ENCODE results near the gene NSMCE4A. TPM values are rescaled to one million over a fixed set of nuclear protein-coding genes. Genes with fewer than 3 reads are reported as not detected.

Gene NSMCE4A
- polyA plus RNA-seq, 1 donor (not counting 4 experiments of a cell fraction or from before 2014, with no cell fraction given) = 52.0 TPM

DNA sequence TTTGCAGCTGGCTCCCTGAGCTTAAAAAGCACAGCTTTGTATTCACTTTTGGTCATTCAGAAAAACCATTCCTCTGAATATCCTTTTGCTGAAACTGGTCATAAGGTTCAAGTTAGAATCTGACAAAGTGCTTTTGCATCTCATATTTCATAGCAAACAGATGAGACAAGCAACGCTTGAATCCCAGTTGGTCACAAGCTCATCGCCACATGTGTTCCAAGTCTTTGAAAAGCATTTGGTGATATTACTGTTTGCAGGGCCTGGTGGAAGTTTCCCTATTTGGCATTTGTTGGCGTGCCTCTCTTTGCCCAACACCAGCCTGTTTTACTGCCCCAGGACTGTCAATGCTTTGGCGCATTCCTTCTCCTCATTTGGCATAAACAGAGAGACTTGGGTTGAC, 24.3 kb upstream of the NSMCE4A start:
- FAIRE-seq (no peak), DNase-seq (ENCODE audit: low read depth, low spot score) (no peak)
- Histone ChIP-seq H3K79me2 (ENCODE audit: control insufficient read depth, insufficient read depth, low read length) (no peaks in the 10 kb centered on the region), H3K4me1 (ENCODE audit: control insufficient read depth, extremely low read depth, insufficient read depth, low read length) (peaks cover 13% of the 10 kb centered on the region), H3K36me3 (ENCODE audit: control insufficient read depth in 2 of 2, extremely low read depth in 1 of 2, insufficient read depth in 2 of 2, low read length in 2 of 2) (no peaks in the 10 kb centered on the region), H3K9ac (ENCODE audit: control insufficient read depth, extremely low read depth, insufficient read depth, low read length) (no peak overlapping the region), H4K20me1 (ENCODE audit: control insufficient read depth, extremely low read depth, insufficient read depth, low read length) (no peaks in the 10 kb centered on the region), H3K4me2 (ENCODE audit: control insufficient read depth, extremely low read depth, insufficient read depth, low read depth, low read length) (no peak overlapping the region), H3K9me3 (ENCODE audit: control insufficient read depth, low read depth, low read length) (no peaks in the 10 kb centered on the region), H3K9me1 (ENCODE audit: control insufficient read depth, extremely low read depth, insufficient read depth, low read length) (no peaks in the 10 kb centered on the region), H3K4me3 (ENCODE audit: control insufficient read depth in 2 of 3, extremely low read depth in 1 of 3, insufficient read depth in 2 of 3, low read depth in 1 of 3, low read length in 3 of 3) (no peak overlapping the region), H2AFZ (ENCODE audit: control insufficient read depth, low read length) (no peak overlapping the region), H3K27ac (ENCODE audit: control insufficient read depth, insufficient read depth, low read length) (no peak overlapping the region), H3K27me3 (ENCODE audit: control insufficient read depth, extremely low read depth, insufficient read depth, low read length) (no peaks in the 10 kb centered on the region)
- TF ChIP-seq, protein P1, sequence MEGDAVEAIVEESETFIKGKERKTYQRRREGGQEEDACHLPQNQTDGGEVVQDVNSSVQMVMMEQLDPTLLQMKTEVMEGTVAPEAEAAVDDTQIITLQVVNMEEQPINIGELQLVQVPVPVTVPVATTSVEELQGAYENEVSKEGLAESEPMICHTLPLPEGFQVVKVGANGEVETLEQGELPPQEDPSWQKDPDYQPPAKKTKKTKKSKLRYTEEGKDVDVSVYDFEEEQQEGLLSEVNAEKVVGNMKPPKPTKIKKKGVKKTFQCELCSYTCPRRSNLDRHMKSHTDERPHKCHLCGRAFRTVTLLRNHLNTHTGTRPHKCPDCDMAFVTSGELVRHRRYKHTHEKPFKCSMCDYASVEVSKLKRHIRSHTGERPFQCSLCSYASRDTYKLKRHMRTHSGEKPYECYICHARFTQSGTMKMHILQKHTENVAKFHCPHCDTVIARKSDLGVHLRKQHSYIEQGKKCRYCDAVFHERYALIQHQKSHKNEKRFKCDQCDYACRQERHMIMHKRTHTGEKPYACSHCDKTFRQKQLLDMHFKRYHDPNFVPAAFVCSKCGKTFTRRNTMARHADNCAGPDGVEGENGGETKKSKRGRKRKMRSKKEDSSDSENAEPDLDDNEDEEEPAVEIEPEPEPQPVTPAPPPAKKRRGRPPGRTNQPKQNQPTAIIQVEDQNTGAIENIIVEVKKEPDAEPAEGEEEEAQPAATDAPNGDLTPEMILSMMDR (optimal IDR thresholded peaks at IDR 0.05 in 1 of 3, IDR thresholded peaks at IDR 0.05 in 1 of 3, conservative IDR thresholded peaks at IDR 0.05 in 1 of 3; ENCODE audit: extremely low read depth in 1 of 3, insufficient read depth in 2 of 3, low read length in 3 of 3) = no peak
- TF ChIP-seq EZH2 (IDR thresholded peaks at IDR 0.05; ENCODE audit: low read length) = no peak
- dilution Hi-C loops (cut with MboI; ENCODE audit: extremely low pct_ligation_motif_present, low sequenced_read_pairs) = no loop called here

DNA sequence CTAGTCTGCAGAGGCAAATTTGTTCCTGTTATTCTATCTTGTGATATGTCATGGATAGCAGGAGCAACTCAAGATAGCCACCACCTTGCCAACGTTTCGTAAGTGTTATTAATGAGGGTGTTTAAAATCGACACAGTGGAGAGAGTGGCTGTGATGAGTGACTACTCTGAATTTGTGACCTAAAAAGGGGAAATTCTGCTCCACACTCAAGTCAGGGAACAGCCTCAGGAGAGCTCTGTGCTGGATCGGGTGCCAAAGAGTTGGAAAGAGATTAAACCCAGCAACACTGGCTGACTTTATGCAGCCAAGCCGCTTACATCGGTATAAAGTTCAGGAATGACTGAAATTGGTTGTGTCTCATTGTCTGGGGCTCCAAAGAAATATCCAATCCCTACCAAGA, 23.4 kb upstream of the NSMCE4A start:
- Histone ChIP-seq H3K4me3 (ENCODE audit: control insufficient read depth in 2 of 3, extremely low read depth in 1 of 3, insufficient read depth in 2 of 3, low read depth in 1 of 3, low read length in 3 of 3) (no peak overlapping the region), H3K27me3 (ENCODE audit: control insufficient read depth, extremely low read depth, insufficient read depth, low read length) (no peaks in the 10 kb centered on the region), H3K9me1 (ENCODE audit: control insufficient read depth, extremely low read depth, insufficient read depth, low read length) (no peaks in the 10 kb centered on the region), H3K36me3 (ENCODE audit: control insufficient read depth in 2 of 2, extremely low read depth in 1 of 2, insufficient read depth in 2 of 2, low read length in 2 of 2) (no peaks in the 10 kb centered on the region), H3K4me1 (ENCODE audit: control insufficient read depth, extremely low read depth, insufficient read depth, low read length) (peaks cover 16% of the 10 kb centered on the region), H3K27ac (ENCODE audit: control insufficient read depth, insufficient read depth, low read length) (no peak overlapping the region), H2AFZ (ENCODE audit: control insufficient read depth, low read length) (no peak overlapping the region), H3K9ac (ENCODE audit: control insufficient read depth, extremely low read depth, insufficient read depth, low read length) (no peak overlapping the region), H3K9me3 (ENCODE audit: control insufficient read depth, low read depth, low read length) (no peaks in the 10 kb centered on the region), H3K79me2 (ENCODE audit: control insufficient read depth, insufficient read depth, low read length) (no peaks in the 10 kb centered on the region), H4K20me1 (ENCODE audit: control insufficient read depth, extremely low read depth, insufficient read depth, low read length) (no peaks in the 10 kb centered on the region), H3K4me2 (ENCODE audit: control insufficient read depth, extremely low read depth, insufficient read depth, low read depth, low read length) (no peak overlapping the region)
- DNase-seq (ENCODE audit: low read depth, low spot score) (no peak), FAIRE-seq (no peak)
- dilution Hi-C loops (cut with MboI; ENCODE audit: extremely low pct_ligation_motif_present, low sequenced_read_pairs) = no loop called here
- no peak for TF ChIP-seq EZH2 (IDR thresholded peaks at IDR 0.05; ENCODE audit: low read length)
- TF ChIP-seq, protein P1 (optimal IDR thresholded peaks at IDR 0.05 in 1 of 3, IDR thresholded peaks at IDR 0.05 in 1 of 3, conservative IDR thresholded peaks at IDR 0.05 in 1 of 3; ENCODE audit: extremely low read depth in 1 of 3, insufficient read depth in 2 of 3, low read length in 3 of 3) = no peak
